Activated CD4-positive, CD25-positive, alpha-beta regulatory T cell treated with anti-CD3 and anti-CD28 coated beads, Interleukin-2, amount 50 U/mL, for 72 hours (primary cell): ENCODE measurements around the gene FIGNL2.

Source experiments
- DNase-seq: peaks from one replicate; pipeline ENCODE4 v3.0.0; 2021

Gene FIGNL2

DNA sequence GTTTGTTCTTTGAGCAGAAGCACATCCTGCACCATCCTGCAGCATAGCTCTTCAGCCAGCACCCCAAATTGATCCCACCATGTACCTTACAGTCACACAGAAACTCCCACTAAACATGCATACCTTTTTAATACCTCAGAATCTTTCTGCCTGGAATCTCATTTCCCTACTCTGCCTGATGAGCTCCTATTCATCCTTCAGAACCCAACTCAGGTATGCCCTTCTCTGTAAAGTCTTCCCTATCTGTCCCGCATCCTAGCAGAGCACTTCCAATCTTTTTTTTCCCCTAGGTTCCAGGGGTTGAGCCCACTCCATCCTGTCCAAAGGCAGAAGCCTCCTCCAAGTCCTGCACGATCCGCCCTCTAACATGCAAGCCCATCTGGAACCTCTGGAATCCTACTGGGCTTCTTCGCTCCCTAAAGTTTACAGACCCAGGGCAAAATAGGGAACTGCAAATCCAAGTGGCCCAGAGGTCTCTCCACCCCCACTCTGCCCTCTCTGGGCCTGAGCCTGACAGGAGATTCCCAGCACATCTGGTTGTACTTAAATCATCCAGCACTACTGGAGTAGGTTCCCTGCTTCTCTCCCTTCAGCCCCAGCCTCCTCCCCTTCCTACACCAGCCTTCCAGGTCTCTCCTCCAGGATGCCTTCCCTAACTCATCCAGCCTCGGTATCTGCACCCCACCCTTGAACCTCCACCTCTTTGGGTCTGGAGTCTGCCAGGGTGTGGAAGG, 4.1 kb upstream of the FIGNL2 start:
- DNase-seq, result no peak

DNA sequence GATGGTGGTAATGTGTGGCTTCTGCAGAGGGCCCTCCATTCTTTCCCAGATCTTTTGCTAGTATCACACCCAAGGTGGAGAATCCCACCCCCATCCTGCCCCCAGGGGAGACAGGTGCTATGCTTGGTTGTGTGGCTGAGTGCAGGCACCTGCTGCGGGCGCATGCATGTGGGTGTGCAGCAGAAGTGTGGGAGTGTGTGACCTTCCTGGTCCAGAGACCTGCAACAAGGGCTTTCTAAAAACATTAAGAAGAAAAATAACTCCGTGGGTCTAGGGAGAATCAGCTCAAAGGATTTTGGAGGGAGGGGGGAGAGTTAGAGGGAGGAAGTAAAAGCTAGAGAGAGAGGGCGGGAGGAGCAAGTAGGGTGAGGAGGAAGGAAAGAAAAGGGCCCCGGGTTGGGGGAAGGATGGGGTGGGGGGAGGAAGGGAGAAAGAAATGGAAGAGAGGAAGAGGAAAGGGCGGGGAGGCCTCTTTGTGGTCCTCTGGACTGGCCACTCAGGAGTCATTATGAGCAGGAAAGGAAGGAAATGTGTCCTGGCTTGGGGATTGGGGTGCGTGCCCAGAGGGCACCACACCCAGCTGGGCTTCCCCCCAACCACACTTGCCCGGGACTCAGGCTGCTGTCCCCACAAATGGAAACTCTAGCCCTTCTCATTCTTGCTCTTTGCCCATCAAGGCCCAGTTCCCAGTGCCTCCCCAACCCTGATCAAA, 3.1 kb upstream of the FIGNL2 start:
- no peak for DNase-seq

DNA sequence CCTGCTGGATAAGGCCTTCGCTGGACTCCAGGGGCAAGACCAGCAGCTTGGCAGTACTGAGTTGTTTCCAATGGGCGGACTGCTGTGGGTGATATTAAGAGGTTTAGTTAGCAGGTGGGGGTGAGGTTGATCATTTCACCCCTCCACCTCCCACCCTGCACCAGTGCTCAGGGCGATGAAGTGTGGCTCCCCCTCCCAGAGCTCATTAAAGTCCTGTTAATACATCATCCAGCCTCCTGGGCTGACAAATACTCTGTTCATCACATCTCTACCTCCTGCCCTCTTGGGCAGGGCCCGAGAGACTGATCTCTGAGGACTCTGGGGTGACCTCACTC, 2.4 kb upstream of the FIGNL2 start:
- no peak for DNase-seq

DNA sequence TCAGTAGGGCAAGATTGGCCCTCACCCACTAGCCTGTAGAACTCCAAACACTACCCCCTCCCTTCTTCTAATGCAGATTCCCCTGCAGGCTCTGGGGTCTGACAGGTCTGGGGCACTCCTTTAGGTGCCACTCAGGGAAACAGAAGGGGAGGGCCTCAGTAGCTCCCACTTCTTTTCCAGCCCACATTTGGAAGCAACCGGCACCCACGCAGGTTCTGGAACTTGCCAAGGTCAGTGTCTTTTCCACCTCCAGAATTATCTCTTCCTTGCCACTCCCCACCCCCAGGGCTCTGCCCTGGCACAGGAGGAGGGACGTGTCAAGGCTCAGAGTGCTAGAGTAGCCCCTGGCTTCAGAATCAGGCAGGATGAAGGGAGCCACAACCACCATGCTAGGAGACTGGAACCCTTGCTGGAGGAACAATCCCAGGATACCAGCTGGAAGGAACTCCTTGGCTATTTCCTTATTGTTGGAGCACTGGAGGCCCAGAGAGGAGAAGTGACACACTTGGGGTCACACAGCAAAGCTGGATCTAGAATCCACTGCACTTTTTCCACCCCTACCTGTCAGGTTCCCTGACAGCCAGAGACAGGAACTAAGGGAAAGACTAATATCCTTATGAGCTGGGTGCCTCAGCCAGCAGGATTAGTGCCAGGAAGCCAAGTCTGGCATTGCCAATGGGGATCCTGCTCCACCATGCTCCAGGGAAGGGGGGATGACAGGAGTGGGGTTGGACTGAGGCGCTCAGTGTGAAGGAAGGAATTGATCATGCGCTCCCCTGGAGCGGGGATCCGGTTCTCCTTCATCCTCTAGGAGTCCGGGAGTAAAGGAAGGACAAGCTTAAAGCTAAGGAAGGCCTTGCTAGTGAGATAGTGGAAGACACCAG, 1.8 kb upstream of the FIGNL2 start:
- no peak for DNase-seq

DNA sequence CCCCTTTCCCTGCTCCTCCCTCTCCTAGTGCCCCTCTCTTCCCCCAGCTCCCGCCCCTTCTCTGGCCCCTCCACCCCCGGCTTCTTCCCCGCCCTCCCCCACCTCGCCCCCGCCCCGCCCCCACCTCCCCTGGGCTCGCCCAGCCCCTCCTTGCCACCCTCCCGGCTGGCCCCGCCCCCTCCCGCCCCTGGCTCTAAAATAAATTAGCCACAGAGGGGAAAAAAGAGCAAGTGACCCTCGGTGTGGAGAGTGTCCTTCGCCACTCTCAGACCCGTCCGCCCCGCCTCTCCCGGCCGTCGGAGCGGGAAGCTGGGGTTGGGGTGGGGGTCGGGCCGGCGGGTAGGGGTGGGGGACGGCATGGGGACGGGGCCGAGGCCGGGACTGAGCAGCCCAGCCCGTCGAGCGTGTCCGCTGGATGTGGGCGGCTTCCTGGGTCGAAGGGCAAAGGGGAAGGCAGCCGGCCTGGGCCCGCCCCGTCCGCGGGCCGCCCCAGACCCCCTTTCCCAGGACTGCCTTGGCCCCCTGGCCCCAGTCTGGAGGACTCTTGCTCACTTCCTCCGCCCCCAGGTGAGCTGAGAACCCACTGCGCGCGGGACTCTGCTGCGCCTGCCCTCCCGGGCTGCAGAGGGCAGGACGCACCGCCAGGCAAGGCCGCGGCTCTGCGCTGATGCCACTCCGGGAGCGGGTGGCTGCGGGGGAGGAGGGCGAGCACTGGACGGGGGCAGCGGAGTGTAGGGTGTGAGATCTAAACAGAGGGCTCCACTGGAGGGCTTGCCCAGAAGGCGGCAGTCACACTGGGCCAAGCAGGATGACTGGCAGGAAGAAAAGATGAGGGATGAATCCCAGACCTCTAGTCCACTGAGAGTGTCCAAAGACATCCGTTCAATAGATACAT, 570 bp upstream of the FIGNL2 start:
- DNase-seq, result no peak

DNA sequence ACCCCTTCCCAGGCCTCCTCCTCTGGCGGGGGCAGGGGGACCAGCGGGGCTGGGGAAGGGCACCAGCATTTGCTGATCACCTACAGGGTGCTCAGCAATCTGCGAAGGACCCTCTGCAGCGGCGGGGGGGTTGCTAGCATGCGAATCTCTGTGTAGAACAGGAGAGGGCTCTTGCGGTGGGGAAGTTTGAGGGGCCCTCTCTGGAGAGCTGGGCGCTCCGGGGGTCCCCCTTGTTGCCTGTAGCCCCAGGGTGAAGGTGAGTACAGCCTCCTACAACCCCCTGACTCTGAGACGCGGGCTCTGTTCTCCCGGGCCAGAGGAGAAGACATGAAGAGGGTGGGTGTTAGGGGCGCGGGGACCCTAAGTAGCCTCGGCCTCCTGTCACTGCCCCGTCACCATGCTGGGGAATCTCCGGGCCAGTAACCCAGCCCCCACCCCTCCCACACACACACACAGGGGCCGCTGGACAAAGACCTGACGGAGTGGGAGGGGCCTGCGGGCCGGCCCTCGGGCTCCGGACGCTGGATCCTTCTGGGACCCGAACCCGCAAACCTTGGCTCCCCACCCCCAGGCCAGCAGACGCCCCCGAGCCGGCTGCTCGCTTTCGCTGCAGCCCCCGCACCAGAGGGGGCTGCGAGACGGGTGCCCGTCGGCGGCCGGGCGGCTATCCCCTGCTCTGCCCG, 734 bp downstream of the FIGNL2 start:
- no peak for DNase-seq

DNA sequence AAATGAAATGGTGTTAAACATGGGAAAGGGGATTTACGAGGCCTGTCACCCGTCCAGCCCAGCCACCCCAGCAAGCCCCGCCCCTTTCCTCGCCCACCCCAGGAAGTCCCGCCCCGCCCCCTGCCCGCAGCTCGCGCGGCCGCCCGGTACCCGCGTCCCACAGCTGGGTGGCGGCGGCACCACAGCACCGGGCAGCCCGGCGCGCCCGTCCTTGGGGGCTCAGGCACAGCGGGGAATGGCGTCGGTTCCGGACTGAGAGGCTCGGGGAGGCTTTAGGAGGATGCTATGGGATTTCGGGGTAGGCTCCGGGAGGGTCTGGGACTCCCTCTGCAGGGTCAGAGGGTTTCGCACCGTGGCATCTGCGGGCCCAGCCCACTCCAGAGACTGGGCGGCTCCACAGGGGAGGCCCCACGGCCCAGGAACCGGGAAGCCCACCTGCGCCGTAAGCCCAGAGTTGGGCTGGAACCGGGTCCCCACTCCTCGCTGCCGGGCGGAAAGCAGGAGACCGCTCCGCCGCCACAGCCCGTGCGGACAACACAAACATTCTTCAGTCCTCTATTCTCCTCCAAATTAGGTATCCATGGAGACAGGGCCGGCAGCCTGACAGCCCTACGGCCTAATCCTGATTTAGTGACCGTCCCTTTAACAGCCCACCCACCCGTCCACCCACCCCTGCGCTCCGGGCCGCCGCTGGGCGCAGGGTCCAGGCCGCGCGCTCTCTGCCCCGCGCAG, 1.4 kb downstream of the FIGNL2 start:
- no peak for DNase-seq

DNA sequence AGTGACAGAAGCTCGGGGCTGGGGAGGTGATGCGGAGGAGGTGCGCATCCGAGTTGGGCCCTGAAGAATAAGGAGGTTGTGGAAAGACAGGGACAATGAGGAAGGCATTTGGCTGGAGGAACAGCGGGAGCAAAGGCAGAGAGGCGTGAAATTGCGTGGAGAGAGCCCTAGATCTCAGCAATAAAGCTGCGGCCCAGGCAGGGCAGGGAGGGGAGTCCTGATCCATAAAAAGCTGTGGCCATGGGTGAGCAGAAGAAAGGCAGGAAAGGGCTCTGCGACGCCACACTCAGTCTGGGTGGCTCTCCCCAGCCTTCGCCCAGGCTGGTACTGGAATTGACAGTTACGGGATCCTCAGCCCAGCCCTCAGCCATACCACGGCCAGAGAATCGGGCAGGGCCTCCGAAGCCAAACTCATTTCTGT, 2.2 kb downstream of the FIGNL2 start:
- DNase-seq, result no peak

DNA sequence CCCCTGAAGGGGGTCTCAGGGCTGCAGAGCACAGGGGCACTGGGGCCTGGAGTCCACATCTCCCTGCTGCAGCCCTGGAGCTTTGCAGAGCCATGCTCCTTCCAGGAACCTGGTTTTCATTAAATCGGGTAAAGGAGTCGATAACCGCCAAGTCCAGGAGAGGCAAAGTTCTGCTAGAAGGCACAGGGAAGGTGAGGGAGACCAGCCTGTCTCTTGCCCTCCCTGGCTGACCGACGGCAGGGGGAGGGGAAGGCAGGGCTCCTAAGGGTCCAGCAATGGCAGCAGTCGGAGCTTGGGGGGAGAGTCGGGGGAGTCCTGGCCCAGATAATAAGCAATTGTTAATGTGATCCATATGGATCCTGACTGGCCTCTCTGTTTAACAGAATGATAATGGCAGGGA, 3.0 kb downstream of the FIGNL2 start:
- no peak for DNase-seq

DNA sequence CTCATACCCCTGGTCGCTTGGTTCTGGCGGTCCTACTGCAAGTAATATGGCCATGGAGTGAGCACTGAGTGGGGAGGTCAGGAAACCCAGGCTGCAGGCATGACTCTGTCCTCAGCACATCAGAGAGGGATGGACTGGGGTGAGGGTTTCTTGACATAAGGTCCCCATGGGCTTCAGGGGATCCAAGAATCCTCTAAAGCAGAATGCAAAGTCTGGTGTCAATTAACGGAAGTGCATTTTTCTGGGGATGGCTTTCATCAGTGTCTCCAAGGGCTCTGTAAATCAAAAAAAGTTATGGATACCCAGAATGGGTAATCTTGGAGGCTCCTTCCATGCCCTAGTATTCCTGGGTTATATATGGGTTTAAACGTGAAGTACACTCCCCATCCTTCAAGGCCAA, 3.7 kb downstream of the FIGNL2 start:
- DNase-seq, result no peak

DNA sequence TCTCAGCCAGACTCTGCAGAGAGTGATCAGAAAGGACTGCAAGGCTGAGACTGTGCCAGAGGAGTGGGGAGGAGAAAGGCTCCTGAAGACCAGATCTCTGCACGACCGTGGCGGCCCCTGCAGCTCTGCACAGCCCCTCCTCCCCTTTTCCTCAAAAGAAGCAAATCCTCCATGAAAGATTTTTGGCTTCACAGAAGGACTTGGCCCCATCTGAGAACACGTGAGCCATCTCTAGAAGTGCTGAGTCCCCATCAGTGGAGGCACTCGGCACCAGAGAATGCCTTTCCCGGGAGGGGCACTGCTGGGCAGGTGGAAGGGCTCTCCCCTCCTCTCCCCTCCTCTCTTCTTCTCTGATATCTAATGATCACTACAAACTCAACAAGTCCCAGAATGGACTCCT, 6.8 kb downstream of the FIGNL2 start:
- DNase-seq, result no peak

DNA sequence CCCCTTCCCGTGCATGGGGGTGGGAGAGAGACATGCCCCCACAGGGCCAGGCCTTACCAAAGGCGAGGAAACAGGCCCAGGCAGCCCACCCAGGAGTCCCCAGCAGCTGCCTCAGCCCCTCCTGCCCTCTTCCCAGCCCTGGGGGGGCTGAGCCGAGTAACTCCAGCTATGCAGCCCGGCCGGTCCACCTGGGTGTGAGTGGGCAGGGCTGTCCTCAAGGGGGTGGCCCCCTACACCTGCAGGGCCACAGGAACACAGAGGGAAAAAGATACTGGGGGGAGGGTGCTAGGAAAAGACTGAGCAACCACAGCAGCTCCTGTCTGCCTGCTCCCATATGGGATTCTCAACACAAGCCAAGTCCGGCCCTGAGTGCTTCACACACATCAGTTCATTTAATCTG, 7.6 kb downstream of the FIGNL2 start:
- no peak for DNase-seq

DNA sequence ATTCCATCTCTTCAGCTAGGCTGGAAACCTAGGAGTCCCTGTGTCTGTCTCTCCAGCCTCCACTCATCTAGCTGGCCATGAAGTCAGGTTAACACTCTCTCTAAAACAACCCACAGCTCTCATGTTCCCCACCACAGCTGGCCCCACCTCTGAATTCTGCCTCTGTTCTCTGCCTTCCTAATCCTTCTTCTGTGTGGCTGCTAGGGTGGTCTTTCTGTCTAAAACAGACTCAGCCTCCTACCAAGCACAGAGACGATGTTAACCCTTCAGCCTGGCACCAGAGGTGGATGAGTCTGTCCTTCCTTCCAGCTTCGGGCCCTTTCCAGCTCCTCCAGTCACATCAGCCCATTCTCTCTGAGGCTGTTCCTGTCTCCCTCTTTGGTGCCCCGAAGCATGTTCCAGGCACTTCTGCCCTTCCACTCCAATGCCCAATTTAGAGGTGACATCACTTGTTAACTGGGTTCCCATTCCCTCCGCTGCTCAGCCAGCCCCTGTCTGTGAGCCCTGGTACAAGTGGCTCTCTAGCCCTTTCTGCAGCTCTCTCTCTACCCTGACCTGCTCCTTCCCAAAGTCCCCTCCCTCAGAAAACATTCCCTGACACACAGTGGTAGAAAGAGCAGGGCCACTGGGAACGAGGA, 9.1 kb downstream of the FIGNL2 start:
- DNase-seq, result no peak

DNA sequence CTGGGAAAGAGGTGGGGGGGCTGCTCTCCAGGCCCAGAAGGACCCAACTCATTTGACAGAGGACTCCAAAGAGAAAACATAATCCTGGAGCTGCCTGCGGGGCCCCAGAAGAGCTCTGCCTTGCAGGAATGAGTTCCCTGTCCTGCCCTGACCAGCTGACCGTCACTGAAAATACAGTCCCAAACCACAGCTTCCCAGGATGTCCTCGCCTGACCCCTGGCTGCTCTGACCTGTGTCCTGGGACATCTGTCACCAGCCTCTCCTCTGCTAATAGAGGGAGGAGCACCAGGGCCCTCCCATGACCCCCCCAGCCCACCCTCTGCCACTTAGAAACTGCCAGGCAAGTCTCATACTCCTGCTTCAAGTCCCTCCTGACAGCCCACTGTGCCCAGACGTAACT, 9.8 kb downstream of the FIGNL2 start:
- DNase-seq, result no peak

DNA sequence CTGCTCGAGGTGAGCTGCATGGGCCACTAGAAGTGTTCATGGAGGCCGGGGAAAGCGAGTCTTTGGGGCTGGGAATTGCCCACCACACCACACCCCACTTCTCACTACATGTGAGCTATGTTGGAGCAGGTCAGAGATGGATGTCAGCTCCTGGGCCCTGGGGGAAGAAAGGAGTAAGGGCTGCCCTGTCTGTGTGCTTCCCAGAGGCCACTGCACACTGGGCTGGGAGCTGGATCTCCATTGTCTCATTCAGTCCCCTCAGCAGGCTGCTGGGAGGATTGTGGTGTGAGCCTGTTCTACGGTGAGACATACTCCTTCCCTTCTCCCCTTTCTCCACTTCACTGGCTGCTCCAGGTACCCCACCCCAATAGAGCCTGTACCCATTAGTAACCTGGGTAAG, 10.5 kb downstream of the FIGNL2 start:
- no peak for DNase-seq

DNA sequence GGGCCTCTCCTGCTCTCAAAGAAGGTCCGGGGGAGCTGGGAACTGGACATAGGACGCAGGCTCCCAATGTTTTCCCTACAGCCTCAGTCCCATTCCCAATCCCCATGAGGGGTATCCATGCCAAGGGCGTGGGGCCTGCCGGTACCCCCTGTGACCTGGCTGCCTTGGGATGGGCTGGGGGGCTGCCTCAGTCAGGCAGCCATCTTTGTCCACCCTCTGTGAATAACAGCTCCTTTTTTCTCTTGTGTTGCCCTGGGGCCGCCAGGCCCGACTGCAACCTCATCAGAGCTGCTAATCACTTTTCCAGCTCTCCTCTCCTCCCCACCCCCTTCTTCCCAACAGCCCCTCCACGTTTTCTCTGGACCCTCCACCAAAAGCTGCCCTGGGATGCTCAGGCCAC, 11.2 kb downstream of the FIGNL2 start:
- no peak for DNase-seq

DNA sequence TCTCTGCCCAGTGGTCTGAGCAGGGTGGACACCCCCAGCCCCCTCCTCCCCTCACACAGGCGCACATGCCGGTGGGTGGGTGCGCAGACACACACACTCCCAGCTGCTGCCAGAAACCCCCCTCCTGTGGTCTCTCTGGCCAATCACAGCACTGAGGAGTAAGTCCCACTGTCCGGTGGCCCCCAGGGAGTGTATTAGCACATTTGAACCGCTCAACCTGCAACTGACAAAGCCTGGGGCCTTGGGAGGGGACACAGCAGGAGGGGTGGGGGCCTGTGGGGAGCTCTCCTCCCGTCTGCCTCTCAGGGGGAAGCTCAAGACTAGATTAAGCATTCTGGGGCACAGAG, 11.7 kb downstream of the FIGNL2 start:
- DNase-seq, result no peak

DNA sequence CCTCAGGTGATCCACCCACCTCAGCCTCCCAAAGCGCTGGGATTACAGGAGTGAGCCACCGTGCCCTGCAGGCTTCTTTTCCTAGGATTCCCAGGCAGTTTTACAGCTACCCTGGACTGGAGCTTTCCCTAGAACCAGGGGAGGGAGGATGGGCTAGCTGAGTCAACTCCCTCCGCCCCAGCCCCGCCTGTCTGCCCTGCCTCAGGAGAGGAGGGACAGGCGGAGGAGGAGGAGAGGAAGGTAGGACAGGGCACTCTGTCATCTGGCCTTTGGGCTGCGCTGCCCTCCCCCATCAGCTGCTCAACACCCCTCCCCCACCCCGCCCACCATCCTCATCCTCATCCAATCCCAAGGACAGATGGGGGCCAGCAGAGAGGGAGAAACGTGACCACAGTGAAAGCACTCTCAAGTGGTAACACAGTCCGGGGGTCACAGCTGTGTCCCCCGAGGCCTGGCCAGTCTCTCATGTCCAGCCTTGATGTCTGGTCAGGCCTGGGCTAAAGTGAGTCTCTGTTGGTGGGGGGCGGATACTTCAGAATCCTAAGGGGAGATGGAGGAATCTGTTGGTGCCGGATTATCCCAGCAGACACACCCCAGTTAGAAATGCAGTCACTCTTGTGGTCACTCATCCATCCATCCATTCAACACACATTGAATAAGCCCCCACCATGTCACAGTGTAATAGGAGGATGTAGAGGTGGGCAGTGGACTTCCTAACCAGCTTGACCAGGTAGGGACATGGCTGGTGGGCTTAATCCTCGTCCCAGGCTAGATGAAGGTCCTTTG, 12.3 kb downstream of the FIGNL2 start:
- no peak for DNase-seq

DNA sequence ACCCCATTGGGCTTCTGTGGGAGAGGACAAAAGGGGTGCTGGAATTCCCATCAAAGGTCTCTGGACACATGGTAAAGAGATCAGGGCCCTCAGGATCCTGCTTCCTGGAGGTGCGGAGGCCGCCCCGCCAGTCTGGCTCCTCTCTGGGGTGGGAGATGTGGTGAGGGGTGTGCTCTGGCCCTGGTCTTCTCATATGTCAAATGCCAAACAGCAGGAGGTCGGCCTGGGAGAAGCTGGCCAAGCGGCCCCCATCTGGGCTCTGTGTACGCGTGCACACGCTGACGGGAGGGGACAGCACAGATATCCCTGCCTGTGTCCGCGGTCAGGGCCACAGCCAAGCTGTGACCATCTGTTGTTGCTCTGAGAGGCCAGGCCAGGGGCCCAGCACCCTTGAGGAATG, 14.1 kb downstream of the FIGNL2 start:
- no peak for DNase-seq
